Mesenchymal stem cell (in vitro differentiated cells and primary cell): Measurements from ENCODE around the gene CLDN7.

Source experiments
- DNase-seq: peaks from one replicate; pipeline ENCODE4 v3.0.0-alpha.2; 2013
- H2AFZ ChIP-seq: one replicate; pipeline ENCODE4 v1.6.1; 2013; ENCODE audit warnings: low read depth, mild to moderate bottlenecking, control low read depth, inconsistent platforms, low read length, moderate library complexity
- H2AK5ac ChIP-seq: 2 replicates; pipeline ENCODE4 v1.6.1; 2013; ENCODE audit warnings: low read length, moderate library complexity, mild to moderate bottlenecking, inconsistent platforms; ENCODE audit not compliant: severe bottlenecking
- H2BK120ac ChIP-seq: one replicate; pipeline ENCODE4 v1.6.1; 2013; ENCODE audit warnings: low read depth, mild to moderate bottlenecking, inconsistent platforms, low read length, moderate library complexity
- H2BK12ac ChIP-seq, 2 experiments: one replicate each; pipeline ENCODE4 v1.6.1; 2013; ENCODE audit warnings: inconsistent platforms in 2 of 2, low read length in 2 of 2, mild to moderate bottlenecking in 2 of 2, moderate library complexity in 2 of 2, control low read depth in 1 of 2
- H2BK15ac ChIP-seq: one replicate; pipeline ENCODE4 v1.6.1; 2013; ENCODE audit warnings: mild to moderate bottlenecking, low read depth, inconsistent platforms; ENCODE audit not compliant: poor library complexity, severe bottlenecking
- H2BK5ac ChIP-seq: 2 replicates; pipeline ENCODE4 v1.6.1; 2013; ENCODE audit warnings: low read depth, mild to moderate bottlenecking, low read length, control low read depth, inconsistent platforms; ENCODE audit not compliant: poor library complexity, severe bottlenecking
- H3K14ac ChIP-seq, 2 experiments: one replicate each; pipeline ENCODE4 v1.6.1; 2013; ENCODE audit warnings: inconsistent platforms in 2 of 2, low read length in 2 of 2, control low read depth in 1 of 2, mild to moderate bottlenecking in 1 of 2, moderate library complexity in 1 of 2
- H3K18ac ChIP-seq, 2 experiments: one replicate each; pipeline ENCODE4 v1.6.1; 2013; ENCODE audit warnings: inconsistent platforms in 2 of 2, low read length in 2 of 2, control low read depth in 1 of 2, low read depth in 1 of 2, mild to moderate bottlenecking in 1 of 2
- H3K23ac ChIP-seq, 2 experiments: one replicate each; pipeline ENCODE4 v1.6.1; 2013; ENCODE audit warnings: inconsistent platforms in 2 of 2, low read length in 2 of 2, mild to moderate bottlenecking in 2 of 2, moderate library complexity in 2 of 2, control low read depth in 1 of 2
- H3K27ac ChIP-seq: 2 replicates; pipeline ENCODE4 v1.5.1; 2013; ENCODE audit warnings: mild to moderate bottlenecking, moderate library complexity, low read length, control low read depth, inconsistent platforms; ENCODE audit not compliant: poor library complexity, severe bottlenecking
- H3K27me3 ChIP-seq, 2 experiments: 2 replicates each; pipeline versions ENCODE4 v1.6.1 to v1.7.0; 2013; ENCODE audit warnings: low read length in 2 of 2, mild to moderate bottlenecking in 2 of 2, moderate library complexity in 2 of 2, control low read depth in 1 of 2, inconsistent platforms in 1 of 2; ENCODE audit not compliant: control insufficient read depth in 1 of 2, insufficient read depth in 1 of 2
- H3K36me3 ChIP-seq, 2 experiments: 2 replicates each; pipeline versions ENCODE4 v1.6.1 to v1.7.0; 2013; ENCODE audit warnings: low read length in 2 of 2, control low read depth in 1 of 2, inconsistent platforms in 1 of 2, low read depth in 1 of 2, mild to moderate bottlenecking in 1 of 2; ENCODE audit not compliant: insufficient read depth in 2 of 2, control insufficient read depth in 1 of 2
- H3K4ac ChIP-seq, 2 experiments: one replicate each; pipeline ENCODE4 v1.6.1; 2013; ENCODE audit warnings: inconsistent platforms in 2 of 2, low read length in 2 of 2, mild to moderate bottlenecking in 2 of 2, moderate library complexity in 2 of 2, control low read depth in 1 of 2, low read depth in 1 of 2
- H3K4me1 ChIP-seq: 2 replicates; pipeline ENCODE4 v1.6.1; 2013; ENCODE audit warnings: low read depth, low read length, control low read depth; ENCODE audit not compliant: control insufficient read depth, insufficient read depth
- H3K4me2 ChIP-seq: 2 replicates; pipeline ENCODE4 v1.6.1; 2013; ENCODE audit warnings: low read length, mild to moderate bottlenecking, inconsistent platforms; ENCODE audit not compliant: poor library complexity, severe bottlenecking
- H3K4me3 ChIP-seq, 2 experiments: 2 replicates each; pipeline versions ENCODE4 v1.5.1 to v1.7.0; 2013; ENCODE audit warnings: low read length in 2 of 2, mild to moderate bottlenecking in 2 of 2, control low read depth in 1 of 2, low read depth in 1 of 2; ENCODE audit not compliant: insufficient read depth in 1 of 2
- H3K79me1 ChIP-seq: replicated peaks from 2 replicates; pipeline ENCODE4 v1.6.1; 2013; ENCODE audit warnings: mild to moderate bottlenecking, control low read depth, low read length, inconsistent platforms; ENCODE audit not compliant: poor library complexity, severe bottlenecking
- H3K9ac ChIP-seq: 2 replicates; pipeline ENCODE4 v1.7.0; 2013; ENCODE audit warnings: mild to moderate bottlenecking, low read length, moderate library complexity
- H3K9me3 ChIP-seq: 2 replicates; pipeline ENCODE4 v1.7.0; 2013; ENCODE audit warnings: mild to moderate bottlenecking, low read length; ENCODE audit not compliant: control insufficient read depth
- H4K8ac ChIP-seq: one replicate; pipeline ENCODE4 v1.6.1; 2013; ENCODE audit warnings: inconsistent platforms, mild to moderate bottlenecking, low read length, moderate library complexity
- H4K91ac ChIP-seq: one replicate; pipeline ENCODE4 v1.6.1; 2013; ENCODE audit warnings: mild to moderate bottlenecking, low read length, inconsistent platforms
- WGBS: methylation state at CpG from one replicate; pipeline ENCODE4 v1.1.7; 2013; ENCODE audit warnings: mixed read lengths; 5-methylcytosine and 5-hydroxymethylcytosine counted together

CLDN7 gene

DNA sequence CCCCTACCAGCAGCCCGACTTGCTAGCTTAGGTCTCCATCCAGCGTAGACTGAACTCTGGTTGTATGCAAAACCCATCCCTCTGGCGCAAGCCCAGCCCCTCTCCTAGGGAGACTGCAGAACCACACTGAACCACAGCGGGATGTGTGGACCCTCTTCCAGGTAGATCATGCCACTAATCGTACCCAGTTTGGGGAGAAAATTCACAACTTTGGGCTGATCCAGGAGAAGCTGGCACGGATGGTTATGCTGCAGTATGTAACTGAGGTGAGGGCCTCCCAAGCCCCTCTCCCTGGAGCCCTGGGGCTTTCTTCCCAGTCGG lies 39.3 kb downstream of the CLDN7 start:
- Histone ChIP-seq H3K79me1 (peaks cover 37% of the 10 kb centered on the region), H3K36me3 (peaks cover 67 to 68% of the 10 kb centered on the region in 2 experiments), H3K4ac (no peak overlapping the region), H3K4me1 (peaks cover 65% of the 10 kb centered on the region), H2BK120ac (no peak overlapping the region), H2BK12ac (no peak overlapping the region), H3K27me3 (no peaks in the 10 kb centered on the region), H3K23ac (no peak overlapping the region), H4K91ac (no peak overlapping the region), H3K27ac (no peak overlapping the region), H3K9me3 (no peaks in the 10 kb centered on the region), H2AK5ac (no peak overlapping the region), H2BK5ac (no peak overlapping the region), H3K4me2 (no peak overlapping the region), H2AFZ (no peak overlapping the region), H3K14ac (no peak overlapping the region), H3K18ac (no peak overlapping the region), H4K8ac (no peak overlapping the region), H3K4me3 (no peak overlapping the region), H2BK15ac (no peak overlapping the region), H3K9ac (no peak overlapping the region)
- DNase-seq: no peak
- WGBS: 90% methylated on average over 7 of the region's 7 CpGs

DNA sequence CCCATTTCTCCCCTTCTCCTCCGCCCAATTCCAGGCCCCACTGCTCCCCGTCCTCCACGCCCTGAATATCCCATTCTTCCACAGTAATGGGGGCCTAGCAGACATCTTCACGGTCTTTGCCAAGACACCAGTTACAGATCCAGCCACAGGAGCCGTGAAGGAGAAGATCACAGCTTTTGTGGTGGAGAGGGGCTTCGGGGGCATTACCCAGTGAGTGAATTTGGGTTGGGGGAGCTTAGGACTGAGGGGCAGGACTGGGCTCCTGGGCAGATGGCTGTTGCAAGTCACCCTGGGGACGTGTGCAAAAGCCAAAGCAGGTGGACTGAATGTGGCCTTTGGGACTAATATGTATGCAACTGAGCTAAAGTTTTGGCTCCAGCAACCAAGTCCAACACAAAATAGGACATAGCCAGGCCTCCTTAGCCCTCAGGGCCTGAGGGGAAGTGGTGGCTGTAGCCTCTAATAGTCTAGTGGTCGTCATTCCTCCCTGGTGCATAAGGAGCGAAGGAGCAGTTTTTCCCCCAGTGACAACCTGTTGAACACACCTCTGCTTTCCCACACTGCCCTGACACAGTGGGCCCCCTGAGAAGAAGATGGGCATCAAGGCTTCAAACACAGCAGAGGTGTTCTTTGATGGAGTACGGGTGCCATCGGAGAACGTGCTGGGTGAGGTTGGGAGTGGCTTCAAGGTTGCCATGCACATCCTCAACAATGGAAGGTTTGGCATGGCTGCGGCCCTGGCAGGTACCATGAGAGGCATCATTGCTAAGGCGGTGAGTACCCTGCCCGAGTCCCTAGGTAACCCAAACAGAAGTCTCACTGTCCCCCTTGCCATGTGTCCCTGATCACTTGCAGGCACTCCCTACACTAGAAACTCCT lies 39.9 kb downstream of the CLDN7 start:
- no peak overlapping the region for H3K14ac ChIP-seq
- H3K36me3 ChIP-seq: peaks cover 61 to 62% of the 10 kb centered on the region in 2 experiments
- H3K9ac ChIP-seq: peak overlapping the region; percentile 96
- peaks cover 32% of the 10 kb centered on the region for H3K79me1 ChIP-seq
- no peaks in the 10 kb centered on the region for H3K9me3 ChIP-seq
- WGBS: 98% methylated on average over 15 of the region's 15 CpGs
- H3K4me1 ChIP-seq: peaks cover 66% of the 10 kb centered on the region
- no peak overlapping the region for H2BK5ac ChIP-seq
- H2AFZ ChIP-seq: no peak overlapping the region
- no peaks in the 10 kb centered on the region for H3K27me3 ChIP-seq
- H3K4ac ChIP-seq: no peak overlapping the region
- no peak overlapping the region for H2BK12ac ChIP-seq
- H3K27ac ChIP-seq: no peak overlapping the region
- H3K23ac ChIP-seq: no peak overlapping the region
- H2BK15ac ChIP-seq: no peak overlapping the region
- no peak overlapping the region for H4K8ac ChIP-seq
- H4K91ac ChIP-seq: no peak overlapping the region
- H3K4me2 ChIP-seq: no peak overlapping the region
- H2BK120ac ChIP-seq: no peak overlapping the region
- no peak for DNase-seq
- no peak overlapping the region for H3K18ac ChIP-seq
- H3K4me3 ChIP-seq: no peak overlapping the region
- no peak overlapping the region for H2AK5ac ChIP-seq

- no peak for DNase-seq
- H3K36me3 ChIP-seq: peaks cover 53% of the 10 kb centered on the region in 2 experiments
- H2AK5ac ChIP-seq: peak overlapping the region; percentile 41
Measured at GRCh38 chr17:7221278-7222092, 40.8 kb downstream of the CLDN7 start.

More at GRCh38 chr17:7221278-7222092, 40.8 kb downstream of the CLDN7 start:
- no peak overlapping the region for H2AFZ ChIP-seq
- H3K4me1 ChIP-seq: peaks cover 68% of the 10 kb centered on the region
- H3K79me1 ChIP-seq: peaks cover 24% of the 10 kb centered on the region
- peak overlapping the region; percentile 21 for H2BK15ac ChIP-seq
- 95% methylated on average over 10 of the region's 10 CpGs for WGBS
- H3K9me3 ChIP-seq: no peaks in the 10 kb centered on the region
- H3K9ac ChIP-seq: peak overlapping the region; percentile 96
- peak overlapping the region; percentile 25 for H4K91ac ChIP-seq
- H3K27ac ChIP-seq: no peak overlapping the region
- no peak overlapping the region for H3K4ac ChIP-seq
- peak overlapping the region in 1 of 2 experiments; percentile 13 for H3K18ac ChIP-seq
- H3K4me3 ChIP-seq: peak overlapping the region in 1 of 2 experiments; percentile 88
- no peak overlapping the region for H3K23ac ChIP-seq
- no peak overlapping the region for H2BK12ac ChIP-seq
- peak overlapping the region; percentile 27 for H4K8ac ChIP-seq
- H3K4me2 ChIP-seq: peak overlapping the region; percentile 85
- H2BK120ac ChIP-seq: no peak overlapping the region
- no peak overlapping the region for H2BK5ac ChIP-seq
- no peaks in the 10 kb centered on the region for H3K27me3 ChIP-seq
- H3K14ac ChIP-seq: no peak overlapping the region
